Astrocyte (in vitro differentiated cells and primary cell): ENCODE measurements around the gene GPR12. TPM values are rescaled to one million over a fixed set of nuclear protein-coding genes. Genes with fewer than 3 reads are reported as not detected.

Experiments
- DNase-seq: peaks from one replicate; pipeline ENCODE4 v3.0.0-alpha.2; 2010; ENCODE audit warnings: low read depth
- FAIRE-seq: peaks from 2 replicates; lab custom pipeline; 2011; peaks lifted over from hg19 to GRCh38; lab: Jason Lieb, UNC
- H2AFZ ChIP-seq: 2 replicates; pipeline ENCODE4 v1.6.0; 2012; ENCODE audit warnings: low read depth, low read length, inconsistent platforms
- H3K27ac ChIP-seq: 2 replicates; pipeline ENCODE4 v1.5.1; 2011; ENCODE audit warnings: low read depth, low read length, inconsistent platforms
- H3K27me3 ChIP-seq: 2 replicates; pipeline ENCODE4 v1.6.0; 2011; ENCODE audit warnings: low read length, inconsistent platforms; ENCODE audit not compliant: insufficient read depth
- H3K36me3 ChIP-seq: 2 replicates; pipeline ENCODE4 v1.5.1; 2011; ENCODE audit warnings: low read length, inconsistent platforms; ENCODE audit not compliant: insufficient read depth
- H3K4me1 ChIP-seq: 2 replicates; pipeline ENCODE4 v1.5.1; 2011; ENCODE audit warnings: low read length, inconsistent platforms; ENCODE audit not compliant: insufficient read depth
- H3K4me2 ChIP-seq: 2 replicates; pipeline ENCODE4 v1.6.0; 2012; ENCODE audit warnings: low read length, inconsistent platforms
- H3K4me3 ChIP-seq: 2 replicates; pipeline ENCODE4 v1.5.1; 2011; ENCODE audit warnings: low read depth, mild to moderate bottlenecking, low read length, inconsistent platforms; ENCODE audit not compliant: insufficient read depth
- H3K79me2 ChIP-seq: 2 replicates; pipeline ENCODE4 v1.6.0; 2012; ENCODE audit warnings: mild to moderate bottlenecking, low read length, inconsistent platforms; ENCODE audit not compliant: insufficient read depth
- H3K9ac ChIP-seq: 2 replicates; pipeline ENCODE4 v1.6.0; 2012; ENCODE audit warnings: mild to moderate bottlenecking, low read length, inconsistent platforms
- H3K9me3 ChIP-seq: 2 replicates; pipeline ENCODE4 v1.5.1; 2012; ENCODE audit warnings: low read depth, mild to moderate bottlenecking, low read length, inconsistent platforms; ENCODE audit not compliant: insufficient read depth
- H4K20me1 ChIP-seq: 2 replicates; pipeline ENCODE4 v1.6.0; 2012; ENCODE audit warnings: low read length, inconsistent platforms; ENCODE audit not compliant: insufficient read depth
- H3K27ac Mint-ChIP-seq: one replicate; pipeline ENCODE4 v1.8.0; 2021; ENCODE audit warnings: mild to moderate bottlenecking, mixed read lengths; ENCODE audit not compliant: unreplicated experiment
- H3K27me3 Mint-ChIP-seq: one replicate; pipeline ENCODE4 v1.8.0; 2021; ENCODE audit warnings: low read depth, mixed read lengths; ENCODE audit not compliant: unreplicated experiment
- H3K36me3 Mint-ChIP-seq: one replicate; pipeline ENCODE4 v1.8.0; 2021; ENCODE audit warnings: low read depth, mixed read lengths; ENCODE audit not compliant: unreplicated experiment
- H3K4me1 Mint-ChIP-seq: one replicate; pipeline ENCODE4 v1.8.0; 2021; ENCODE audit warnings: low read depth, mixed read lengths; ENCODE audit not compliant: unreplicated experiment
- H3K4me3 Mint-ChIP-seq: one replicate; pipeline ENCODE4 v1.8.0; 2021; ENCODE audit warnings: mild to moderate bottlenecking, moderate library complexity, mixed read lengths; ENCODE audit not compliant: unreplicated experiment
- H3K9me3 Mint-ChIP-seq: one replicate; pipeline ENCODE4 v1.8.0; 2021; ENCODE audit warnings: mild to moderate bottlenecking, mixed read lengths; ENCODE audit not compliant: unreplicated experiment
- CTCF ChIP-seq: IDR thresholded peaks from 2 replicates; pipeline ENCODE4 v1.5.1; 2011; ENCODE audit warnings: low read depth, mild to moderate bottlenecking, inconsistent platforms, low read length, moderate library complexity; ENCODE audit not compliant: insufficient read depth
- EZH2 ChIP-seq: IDR thresholded peaks from 2 replicates; pipeline ENCODE4 v1.6.1; 2012; ENCODE audit warnings: mild to moderate bottlenecking, low read length, inconsistent platforms; ENCODE audit not compliant: insufficient read depth
- total RNA-seq: library from RNA; stranded (reverse); gene quantifications from 2 replicates; pipeline ENCODE4 v1.2.1, GENCODE V29; 2021

Gene GPR12
- total RNA-seq, 1 donor from 2014 or later: not detected

- Histone ChIP-seq H3K27ac (no peak overlapping the region), H3K9me3 (no peaks in the 10 kb centered on the region), H3K27me3 (peaks cover 5% of the 10 kb centered on the region), H3K4me1 (no peaks in the 10 kb centered on the region), H3K4me3 (no peak overlapping the region), H3K79me2 (no peaks in the 10 kb centered on the region), H3K9ac (no peak overlapping the region), H2AFZ (no peak overlapping the region), H4K20me1 (no peaks in the 10 kb centered on the region), H3K4me2 (no peak overlapping the region), H3K36me3 (no peaks in the 10 kb centered on the region)
- Mint-ChIP-seq H3K27ac (no peak overlapping the region), H3K36me3 (no peaks in the 10 kb centered on the region), H3K4me1 (no peaks in the 10 kb centered on the region), H3K9me3 (no peaks in the 10 kb centered on the region), H3K4me3 (no peak overlapping the region), H3K27me3 (peaks cover 28% of the 10 kb centered on the region)
- DNase-seq: no peak
- FAIRE-seq: no peak
- TF ChIP-seq EZH2 (no peak), CTCF (no peak)
Measured at GRCh38 chr13:26749905-26750304, 10.7 kb downstream of the GPR12 start.

GRCh38 chr13:26749285-26749684, 11.3 kb downstream of the GPR12 start:
- Histone ChIP-seq H4K20me1 (no peaks in the 10 kb centered on the region), H3K36me3 (no peaks in the 10 kb centered on the region), H3K9ac (no peak overlapping the region), H3K79me2 (no peaks in the 10 kb centered on the region), H3K4me2 (no peak overlapping the region), H3K9me3 (no peaks in the 10 kb centered on the region), H3K27me3 (peaks cover 8% of the 10 kb centered on the region), H2AFZ (no peak overlapping the region), H3K27ac (no peak overlapping the region), H3K4me3 (no peak overlapping the region), H3K4me1 (no peaks in the 10 kb centered on the region)
- TF ChIP-seq CTCF: no peak
- no peak for TF ChIP-seq EZH2
- H3K36me3 Mint-ChIP-seq: no peaks in the 10 kb centered on the region
- FAIRE-seq: no peak
- H3K4me3 Mint-ChIP-seq: no peak overlapping the region
- no peaks in the 10 kb centered on the region for H3K9me3 Mint-ChIP-seq
- peaks cover 34% of the 10 kb centered on the region for H3K27me3 Mint-ChIP-seq
- no peaks in the 10 kb centered on the region for H3K4me1 Mint-ChIP-seq
- no peak for DNase-seq
- H3K27ac Mint-ChIP-seq: no peak overlapping the region

GRCh38 chr13:26747706-26748105, 12.9 kb downstream of the GPR12 start:
- Mint-ChIP-seq H3K4me1 (no peaks in the 10 kb centered on the region), H3K27me3 (peaks cover 38% of the 10 kb centered on the region), H3K4me3 (no peak overlapping the region), H3K27ac (no peak overlapping the region), H3K36me3 (no peaks in the 10 kb centered on the region), H3K9me3 (no peaks in the 10 kb centered on the region)
- TF ChIP-seq EZH2: no peak
- no peak for TF ChIP-seq CTCF
- DNase-seq (no peak), FAIRE-seq (no peak)
- Histone ChIP-seq H3K9ac (no peak overlapping the region), H4K20me1 (no peaks in the 10 kb centered on the region), H2AFZ (no peak overlapping the region), H3K79me2 (no peaks in the 10 kb centered on the region), H3K4me2 (no peak overlapping the region), H3K4me1 (no peaks in the 10 kb centered on the region), H3K27ac (no peak overlapping the region), H3K36me3 (no peaks in the 10 kb centered on the region), H3K9me3 (no peaks in the 10 kb centered on the region), H3K27me3 (peaks cover 12% of the 10 kb centered on the region), H3K4me3 (no peak overlapping the region)
